Superior temporal gyrus (tissue), 1 donor: ENCODE measurements around the gene IER5L.

Source experiments
- DNase-seq: peaks from one replicate; pipeline ENCODE4 v3.0.0-alpha.2; 2016; ENCODE audit errors: extremely low spot score

The IER5L gene

GRCh38 chr9:129161534-129161837 is 16.6 kb downstream of the IER5L start:
- no peak for DNase-seq

GRCh38 chr9:129160712-129161533 is 17.1 kb downstream of the IER5L start:
- DNase-seq, result no peak

- no peak for DNase-seq
Measured at GRCh38 chr9:129156163-129156562, 21.9 kb downstream of the IER5L start.

GRCh38 chr9:129154866-129155477 is 23.1 kb downstream of the IER5L start:
- no peak for DNase-seq

- DNase-seq, result no peak
Measured at GRCh38 chr9:129151469-129151868, 26.6 kb downstream of the IER5L start.

GRCh38 chr9:129150672-129151211 is 27.3 kb downstream of the IER5L start:
- no peak for DNase-seq

- no peak for DNase-seq
Measured at GRCh38 chr9:129150122-129150521, 27.9 kb downstream of the IER5L start.

- DNase-seq, result no peak
Measured at GRCh38 chr9:129149442-129149841, 28.6 kb downstream of the IER5L start.

GRCh38 chr9:129148463-129149204 is 29.4 kb downstream of the IER5L start:
- DNase-seq, result no peak

GRCh38 chr9:129146441-129146941 is 31.6 kb downstream of the IER5L start:
- DNase-seq, result peak; percentile 33

GRCh38 chr9:129145841-129146292 is 32.2 kb downstream of the IER5L start:
- no peak for DNase-seq

GRCh38 chr9:129145316-129145715 is 32.7 kb downstream of the IER5L start:
- DNase-seq, result no peak

- peak; percentile 86 for DNase-seq
Measured at GRCh38 chr9:129143031-129143927, 34.8 kb downstream of the IER5L start.

- DNase-seq, result no peak
Measured at GRCh38 chr9:129142138-129142935, 35.7 kb downstream of the IER5L start.

GRCh38 chr9:129141066-129142041 is 36.7 kb downstream of the IER5L start:
- peak; percentile 35 for DNase-seq

- no peak for DNase-seq
Measured at GRCh38 chr9:129140397-129141065, 37.5 kb downstream of the IER5L start.

GRCh38 chr9:129139993-129140396 is 38.1 kb downstream of the IER5L start:
- peak; percentile 95 for DNase-seq

GRCh38 chr9:129139233-129139992 is 38.6 kb downstream of the IER5L start:
- DNase-seq, result peak; percentile 97
